Measurements from ENCODE around the gene RIN3. TPM values are rescaled to one million over a fixed set of nuclear protein-coding genes. Genes with fewer than 3 reads are reported as not detected.

Gene RIN3
- total and polyA plus RNA-seq, 7 donors: 6.0 to 31.8 (median 15.3) TPM

DNA sequence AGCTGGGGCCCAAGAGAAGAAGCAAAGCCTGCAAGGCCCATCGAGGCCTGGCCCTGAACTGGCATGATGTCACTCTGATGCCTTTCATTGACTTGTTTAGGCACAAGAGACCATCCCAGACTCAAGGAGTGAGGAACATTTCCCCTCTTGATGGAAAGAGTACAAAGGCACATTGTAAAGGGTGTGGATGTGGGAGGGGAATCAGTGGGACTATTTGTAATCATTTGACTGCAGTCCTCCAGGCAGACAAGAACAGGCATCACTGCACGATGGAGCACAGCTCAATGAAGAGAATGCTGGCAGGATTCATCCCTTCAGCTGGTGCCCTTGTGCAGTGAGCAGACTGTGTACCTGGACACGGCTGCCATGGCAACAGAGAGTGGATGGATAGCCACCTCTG is 147.0 kb downstream of the RIN3 start:
- Histone ChIP-seq H3K4me3 (no peak overlapping the region), H3K9me3 (no peaks in the 10 kb centered on the region), H3K4me1 (peaks cover 0 to 47% (median 39%) of the 10 kb centered on the region in 4 donors), H3K36me3 (peaks cover 5 to 55% (median 18%) of the 10 kb centered on the region in 4 donors), H3K27ac (peak overlapping the region; percentile 52 to 99 (median 63)), H3K27me3 (no peaks in the 10 kb centered on the region)
- WGBS, 2 donors: 80 to 89% methylated on average over 3 of the region's 3 CpGs
- intact Hi-C loops (cut with DNase I): no loop called here
- TF ChIP-seq POLR2A (IDR thresholded peaks at IDR 0.05): no peak
- no peak for TF ChIP-seq POLR2AphosphoS5 (IDR thresholded peaks at IDR 0.05)
- TF ChIP-seq, protein P1, sequence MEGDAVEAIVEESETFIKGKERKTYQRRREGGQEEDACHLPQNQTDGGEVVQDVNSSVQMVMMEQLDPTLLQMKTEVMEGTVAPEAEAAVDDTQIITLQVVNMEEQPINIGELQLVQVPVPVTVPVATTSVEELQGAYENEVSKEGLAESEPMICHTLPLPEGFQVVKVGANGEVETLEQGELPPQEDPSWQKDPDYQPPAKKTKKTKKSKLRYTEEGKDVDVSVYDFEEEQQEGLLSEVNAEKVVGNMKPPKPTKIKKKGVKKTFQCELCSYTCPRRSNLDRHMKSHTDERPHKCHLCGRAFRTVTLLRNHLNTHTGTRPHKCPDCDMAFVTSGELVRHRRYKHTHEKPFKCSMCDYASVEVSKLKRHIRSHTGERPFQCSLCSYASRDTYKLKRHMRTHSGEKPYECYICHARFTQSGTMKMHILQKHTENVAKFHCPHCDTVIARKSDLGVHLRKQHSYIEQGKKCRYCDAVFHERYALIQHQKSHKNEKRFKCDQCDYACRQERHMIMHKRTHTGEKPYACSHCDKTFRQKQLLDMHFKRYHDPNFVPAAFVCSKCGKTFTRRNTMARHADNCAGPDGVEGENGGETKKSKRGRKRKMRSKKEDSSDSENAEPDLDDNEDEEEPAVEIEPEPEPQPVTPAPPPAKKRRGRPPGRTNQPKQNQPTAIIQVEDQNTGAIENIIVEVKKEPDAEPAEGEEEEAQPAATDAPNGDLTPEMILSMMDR (IDR thresholded peaks at IDR 0.05): no peak
- TF ChIP-seq EP300 (IDR thresholded peaks at IDR 0.05): no peak
- no peak for DNase-seq

DNA sequence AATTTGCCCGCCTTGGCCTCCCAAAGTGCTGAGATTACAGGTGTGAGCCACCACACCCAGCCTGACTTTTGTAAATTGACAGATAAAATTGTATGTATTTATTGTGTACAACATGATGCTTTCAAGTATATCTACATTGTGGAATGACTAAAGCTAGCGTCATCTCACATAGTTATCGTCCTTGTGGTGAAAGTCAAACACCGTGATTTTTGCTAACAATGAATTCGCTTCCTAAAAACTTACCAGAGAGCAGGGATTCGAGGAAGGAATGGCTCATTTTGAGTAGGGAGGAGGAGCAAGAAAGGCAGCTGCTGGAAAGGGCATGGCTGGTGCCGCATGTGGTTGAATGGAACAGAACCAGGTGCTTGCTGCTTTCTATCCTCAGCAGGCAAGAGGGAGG is 149.5 kb downstream of the RIN3 start:
- WGBS, 2 donors: 92 to 94% methylated on average over 7 of the region's 7 CpGs
- no peak overlapping the region for H3K4me3 ChIP-seq
- TF ChIP-seq, protein P1 (IDR thresholded peaks at IDR 0.05): no peak
- TF ChIP-seq POLR2AphosphoS5 (IDR thresholded peaks at IDR 0.05): no peak
- TF ChIP-seq POLR2A (IDR thresholded peaks at IDR 0.05): no peak
- TF ChIP-seq EP300 (IDR thresholded peaks at IDR 0.05): no peak
- no peak overlapping the region for H3K27ac ChIP-seq
- intact Hi-C loops (cut with DNase I): no loop called here
- H3K27me3 ChIP-seq: no peaks in the 10 kb centered on the region
- peaks cover 0 to 22% (median 17%) of the 10 kb centered on the region in 4 donors for H3K4me1 ChIP-seq
- H3K9me3 ChIP-seq: no peaks in the 10 kb centered on the region
- H3K36me3 ChIP-seq: peaks cover 5 to 72% (median 22%) of the 10 kb centered on the region in 4 donors
- no peak for DNase-seq

DNA sequence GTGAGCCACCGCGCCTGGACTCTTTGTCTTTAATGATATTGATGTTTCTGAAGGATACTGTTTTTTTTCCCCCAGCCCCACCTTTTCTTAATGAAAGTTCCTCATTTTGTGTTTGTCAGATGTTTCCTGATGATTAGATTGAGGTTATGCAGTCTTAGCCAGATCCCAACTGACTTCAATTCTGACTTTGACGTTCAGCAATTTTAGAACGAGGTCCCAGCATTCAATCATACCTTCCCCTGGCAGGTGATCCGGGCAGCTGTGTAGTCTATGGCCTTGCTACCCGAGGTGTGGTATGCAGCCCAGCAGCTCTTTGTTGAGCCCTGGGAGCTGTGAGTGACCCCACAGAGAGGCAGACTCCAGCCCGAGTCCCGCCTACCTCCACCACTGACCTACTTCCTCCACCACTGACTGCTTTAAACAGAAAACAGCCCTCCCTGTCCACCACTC is 152.1 kb downstream of the RIN3 start:
- no peak for TF ChIP-seq POLR2AphosphoS5 (IDR thresholded peaks at IDR 0.05)
- TF ChIP-seq, protein P1 (IDR thresholded peaks at IDR 0.05): no peak
- TF ChIP-seq EP300 (IDR thresholded peaks at IDR 0.05): no peak
- no peak for TF ChIP-seq POLR2A (IDR thresholded peaks at IDR 0.05)
- WGBS, 2 donors: 46 to 85% methylated on average over 8 of the region's 8 CpGs
- Histone ChIP-seq H3K36me3 (peaks cover 5 to 57% (median 16%) of the 10 kb centered on the region in 4 donors), H3K27me3 (no peaks in the 10 kb centered on the region), H3K4me1 (peaks cover 0 to 9% (median under 1%) of the 10 kb centered on the region in 4 donors), H3K9me3 (no peaks in the 10 kb centered on the region), H3K27ac (peak overlapping the region in 2 of 4 donors; percentile 12 to 55), H3K4me3 (no peak overlapping the region)
- intact Hi-C loops (cut with DNase I): no loop called here
- no peak for DNase-seq

DNA sequence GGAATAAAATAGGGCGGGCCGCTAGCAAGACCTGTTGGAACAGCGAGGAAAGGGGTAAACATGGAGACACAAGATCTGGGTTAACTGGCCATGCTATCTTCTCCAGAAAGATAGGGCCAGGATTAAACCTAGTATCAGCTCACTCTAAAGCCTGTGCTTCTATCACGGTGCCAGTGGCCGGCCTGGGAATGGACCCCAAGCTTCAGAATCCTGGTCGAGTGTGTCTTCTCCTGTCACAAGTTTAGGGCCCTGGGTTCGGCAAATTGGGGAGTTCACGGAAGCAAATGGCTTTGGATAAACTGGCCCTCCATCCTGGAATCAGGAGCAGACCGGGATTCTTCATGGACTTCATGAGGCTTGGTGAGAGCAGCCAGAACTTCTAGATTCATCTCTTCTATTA is 152.7 kb downstream of the RIN3 start:
- no peak for DNase-seq
- TF ChIP-seq EP300 (IDR thresholded peaks at IDR 0.05) (no peak), POLR2A (IDR thresholded peaks at IDR 0.05) (no peak), POLR2AphosphoS5 (IDR thresholded peaks at IDR 0.05) (no peak)
- TF ChIP-seq, protein P1 (IDR thresholded peaks at IDR 0.05): no peak
- no peaks in the 10 kb centered on the region for H3K9me3 ChIP-seq
- peak overlapping the region in 2 of 4 donors; percentile 12 to 55 for H3K27ac ChIP-seq
- peaks cover 0 to 7% (median 0%) of the 10 kb centered on the region in 4 donors for H3K4me1 ChIP-seq
- H3K4me3 ChIP-seq: no peak overlapping the region
- intact Hi-C loops (cut with DNase I): no loop called here
- WGBS, 2 donors: 92 to 96% methylated on average over 9 of the region's 9 CpGs
- H3K27me3 ChIP-seq: no peaks in the 10 kb centered on the region
- peaks cover 2 to 54% (median 14%) of the 10 kb centered on the region in 4 donors for H3K36me3 ChIP-seq
